H1 (cell line): ENCODE measurements around the gene NHLRC2. TPM values are rescaled to one million over a fixed set of nuclear protein-coding genes. Genes with fewer than 3 reads are reported as not detected.

Experiments used
- CTCF ChIA-PET: fragments of 300-600 bp; sonication (Branson Sonifier 250); formaldehyde crosslinking; loops from one replicate; lab custom pipeline; 2021; ENCODE audit not compliant: partially characterized antibody; lab: Charles Lee
- POLR2A ChIA-PET: fragments of 300-600 bp; sonication (Branson Sonifier 250); formaldehyde crosslinking; loops from one replicate; lab custom pipeline; 2021; ENCODE audit warnings: inconsistent platforms; ENCODE audit not compliant: partially characterized antibody; lab: Charles Lee
- DNase-seq, 2 experiments: peaks; one replicate each; pipeline versions ENCODE4 v3.0.0 to v3.0.0-alpha.2; 2010 to 2022; ENCODE audit warnings: low spot score in 2 of 2, low read depth in 1 of 2, mixed read lengths in 1 of 2
- FAIRE-seq: peaks from 2 replicates; lab custom pipeline; 2011; peaks lifted over from hg19 to GRCh38; lab: Jason Lieb, UNC
- H2AFZ ChIP-seq: 2 replicates; pipeline ENCODE4 v1.8.1; 2012; ENCODE audit warnings: low read length, inconsistent platforms
- H2AK5ac ChIP-seq: 2 replicates; pipeline ENCODE4 v1.6.1; 2013; ENCODE audit warnings: low read depth, low read length
- H2BK120ac ChIP-seq: replicated peaks from 2 replicates; pipeline ENCODE3; 2013; ENCODE audit warnings: low read depth, low read length, inconsistent platforms
- H2BK12ac ChIP-seq: 2 replicates; pipeline ENCODE4 v1.6.1; 2013; ENCODE audit warnings: low read depth, low read length
- H2BK15ac ChIP-seq: 2 replicates; pipeline ENCODE4 v1.6.1; 2013; ENCODE audit warnings: low read length
- H2BK20ac ChIP-seq: 2 replicates; pipeline ENCODE4 v1.6.1; 2013; ENCODE audit warnings: low read length
- H2BK5ac ChIP-seq: 2 replicates; pipeline ENCODE4 v1.6.1; 2013; ENCODE audit warnings: low read depth, low read length
- H3K14ac ChIP-seq: 2 replicates; pipeline ENCODE4 v1.6.1; 2013; ENCODE audit warnings: inconsistent platforms; ENCODE audit not compliant: insufficient read length
- H3K18ac ChIP-seq: 2 replicates; pipeline ENCODE4 v1.6.1; 2013; ENCODE audit warnings: low read length; ENCODE audit errors: extremely low read depth
- H3K23ac ChIP-seq: 2 replicates; pipeline ENCODE4 v1.6.1; 2013; ENCODE audit warnings: inconsistent platforms; ENCODE audit not compliant: insufficient read length
- H3K23me2 ChIP-seq: 2 replicates; pipeline ENCODE4 v1.6.1; 2013; ENCODE audit warnings: low read depth, low read length
- H3K27ac ChIP-seq: 2 replicates; pipeline ENCODE4 v1.6.1; 2011; ENCODE audit warnings: low read depth, low read length, inconsistent platforms
- H3K27me3 ChIP-seq, 4 experiments: replicated peaks in 1 of 4; 1 replicate in 1 of 4; 2 replicates in 3 of 4; pipeline versions ENCODE4 v1.6.1 to v1.8.1; 2011 to 2013; ENCODE audit warnings: low read length in 3 of 4, mild to moderate bottlenecking in 3 of 4, inconsistent platforms in 2 of 4, mixed read lengths in 2 of 4, moderate library complexity in 1 of 4; ENCODE audit not compliant: control insufficient read depth in 3 of 4, insufficient read depth in 3 of 4; ENCODE audit errors: extremely low read depth in 1 of 4
- H3K36me3 ChIP-seq, 4 experiments: 2 replicates each; pipeline versions ENCODE4 v1.6.1 to v1.8.1; 2011 to 2013; ENCODE audit warnings: mild to moderate bottlenecking in 4 of 4, low read length in 3 of 4, moderate library complexity in 2 of 4, control low read depth in 1 of 4, inconsistent platforms in 1 of 4; ENCODE audit not compliant: insufficient read depth in 4 of 4, control insufficient read depth in 2 of 4
- H3K4ac ChIP-seq: replicated peaks from 2 replicates; pipeline ENCODE3; 2013; ENCODE audit warnings: low read length, low read depth, mixed read lengths, inconsistent platforms; ENCODE audit not compliant: insufficient read length
- H3K4me1 ChIP-seq, 4 experiments: replicated peaks in 1 of 4; 1 replicate in 1 of 4; 2 replicates in 3 of 4; pipeline versions ENCODE4 v1.6.1 to v1.8.1; 2011 to 2013; ENCODE audit warnings: low read length in 3 of 4, inconsistent platforms in 2 of 4, mixed read lengths in 1 of 4; ENCODE audit not compliant: insufficient read depth in 4 of 4, control insufficient read depth in 3 of 4
- H3K4me2 ChIP-seq, 2 experiments: 2 replicates each; pipeline versions ENCODE4 v1.6.1 to v1.8.1; 2011 to 2013; ENCODE audit warnings: low read depth in 2 of 2, low read length in 2 of 2, control low read depth in 1 of 2, inconsistent platforms in 1 of 2, mild to moderate bottlenecking in 1 of 2; ENCODE audit not compliant: insufficient read depth in 1 of 2
- H3K4me3 ChIP-seq, 4 experiments: fragments of 200-600, 300-600 bp in 1 of 4; sonication (generic), shearing (Covaris generic), sonication (Bioruptor Twin) in 1 of 4; 2 replicates each; pipeline versions ENCODE4 v1.5.1 to v1.8.1; 2011 to 2016; ENCODE audit warnings: low read length in 4 of 4, low read depth in 3 of 4, control low read depth in 2 of 4, inconsistent platforms in 2 of 4, mild to moderate bottlenecking in 2 of 4, mixed read lengths in 1 of 4, moderate library complexity in 1 of 4; ENCODE audit not compliant: insufficient read depth in 2 of 4; ENCODE audit errors: extremely low read depth in 1 of 4
- H3K56ac ChIP-seq: replicated peaks from 2 replicates; pipeline ENCODE3; 2013; ENCODE audit warnings: low read depth, mild to moderate bottlenecking, mixed read lengths, low read length, inconsistent platforms; ENCODE audit not compliant: insufficient read length
- H3K79me1 ChIP-seq: 2 replicates; pipeline ENCODE4 v1.6.1; 2013; ENCODE audit warnings: low read depth, low read length, control low read depth
- H3K79me2 ChIP-seq, 2 experiments: 2 replicates each; pipeline versions ENCODE4 v1.6.1 to v1.8.1; 2012 to 2013; ENCODE audit warnings: low read length in 2 of 2, mild to moderate bottlenecking in 2 of 2, inconsistent platforms in 1 of 2; ENCODE audit not compliant: insufficient read depth in 2 of 2, control insufficient read depth in 1 of 2
- H3K9ac ChIP-seq, 4 experiments: replicated peaks in 1 of 4; 1 replicate in 1 of 4; 2 replicates in 3 of 4; pipeline versions ENCODE4 v1.6.1 to v1.8.1; 2011 to 2013; ENCODE audit warnings: low read depth in 3 of 4, low read length in 3 of 4, control low read depth in 2 of 4, mild to moderate bottlenecking in 2 of 4, moderate library complexity in 2 of 4, inconsistent platforms in 1 of 4; ENCODE audit errors: extremely low read depth in 1 of 4
- H3K9me3 ChIP-seq, 2 experiments: 2 replicates each; pipeline versions ENCODE4 v1.6.1 to v1.8.1; 2012 to 2013; ENCODE audit warnings: mild to moderate bottlenecking in 2 of 2, moderate library complexity in 2 of 2, control low read depth in 1 of 2, inconsistent platforms in 1 of 2, low read depth in 1 of 2, low read length in 1 of 2, mixed read lengths in 1 of 2; ENCODE audit not compliant: insufficient read depth in 2 of 2
- H4K20me1 ChIP-seq, 2 experiments: replicated peaks in 1 of 2; 2 replicates each; pipeline versions ENCODE3 to v1.8.1; 2011 to 2013; ENCODE audit warnings: inconsistent platforms in 2 of 2, low read length in 2 of 2, mild to moderate bottlenecking in 1 of 2; ENCODE audit not compliant: insufficient read depth in 2 of 2, control insufficient read depth in 1 of 2
- H4K5ac ChIP-seq: 2 replicates; pipeline ENCODE4 v1.6.1; 2013; ENCODE audit warnings: low read length, low read depth, mixed read lengths, inconsistent platforms; ENCODE audit not compliant: insufficient read length
- H4K8ac ChIP-seq: 2 replicates; pipeline ENCODE4 v1.8.0; 2013; ENCODE audit warnings: mild to moderate bottlenecking, moderate library complexity, low read length, inconsistent platforms; ENCODE audit not compliant: insufficient read depth; ENCODE audit errors: extremely low read depth
- H4K91ac ChIP-seq: replicated peaks from 2 replicates; pipeline ENCODE3; 2013; ENCODE audit warnings: low read length, mixed read lengths, inconsistent platforms; ENCODE audit not compliant: insufficient read length
- CBX8 ChIP-seq: fragments of 300-800, 300-1000 bp; sonication (generic); IDR thresholded peaks from 2 replicates; pipeline ENCODE4 v1.7.1; 2016; ENCODE audit warnings: low read depth, low read length, borderline replicate concordance
- CHD1 ChIP-seq: IDR thresholded peaks from 2 replicates; pipeline ENCODE4 v1.6.1; 2012; ENCODE audit warnings: low read depth, low read length, improper control_type of control experiment
- CTBP2 ChIP-seq: IDR thresholded peaks from 2 replicates; pipeline ENCODE4 v1.7.0; 2011; ENCODE audit warnings: borderline replicate concordance, mild to moderate bottlenecking, moderate library complexity, mixed read lengths, low read length; ENCODE audit not compliant: insufficient read depth, insufficient read length
- KDM4A ChIP-seq: IDR thresholded peaks from one replicate; pipeline ENCODE4 v1.7.1; 2012; ENCODE audit warnings: low read depth, mild to moderate bottlenecking, moderate library complexity, low read length, inconsistent platforms; ENCODE audit not compliant: severe bottlenecking
- MAFK ChIP-seq: IDR thresholded peaks from 2 replicates; pipeline ENCODE4 v1.6.1; 2012; ENCODE audit warnings: low read depth, mild to moderate bottlenecking, improper control_type of control experiment, low read length
- PHF8 ChIP-seq: fragments of 200-600 bp; sonication (generic); conservative IDR thresholded peaks from 2 replicates; pipeline ENCODE4 v1.7.1; 2012; ENCODE audit warnings: low read depth, mild to moderate bottlenecking, inconsistent platforms, low read length, moderate library complexity
- ZNF274 ChIP-seq: IDR thresholded peaks from 2 replicates; pipeline ENCODE4 v1.7.0; 2012; ENCODE audit warnings: low read length, borderline replicate concordance; ENCODE audit errors: extremely low read depth
- WGBS, 2 experiments: shearing (Covaris generic) in 1 of 2; methylation state at CpG; one replicate each; pipeline versions ENCODE4 v1.1.6 to v1.1.7; 2013 to 2015; ENCODE audit warnings: low lambda C conversion rate in 2 of 2, mixed read lengths in 2 of 2, inconsistent platforms in 1 of 2, low coverage in 1 of 2, missing lambda C conversion rate in 1 of 2; ENCODE audit not compliant: insufficient replicate concordance in 2 of 2, insufficient coverage in 1 of 2, insufficient read length in 1 of 2; ENCODE audit errors: extremely low coverage in 1 of 2, missing lambda C conversion rate in 1 of 2; 5-methylcytosine and 5-hydroxymethylcytosine counted together
- polyA plus RNA-seq, 7 experiments: library from polyadenylated mRNA; depleted of rRNA in 3 of 7; stranded (reverse) in 5 of 7; unstranded in 2 of 7; fragments of >200 nt in 5 of 7; fragments of 200-250 nt in 2 of 7; gene quantifications; 1 replicate in 5 of 7; 2 replicates in 1 of 7; 4 replicates in 1 of 7; pipeline versions ENCODE4 v1.2.1 to v1.2.3, GENCODE V29; 2011 to 2013; ENCODE audit warnings: missing spikeins in 2 of 7, mixed read lengths in 2 of 7
- total RNA-seq: library from RNA; stranded (reverse); fragmentation: NEBNext Ultra II Directional; extraction: Animal tissue kit (Norgen Biotek cat#: 25700); gene quantifications from 2 replicates; pipeline ENCODE4 v1.2.1, GENCODE V29; 2021

Gene NHLRC2
- total and polyA plus RNA-seq, 2 of the 8 experiments (the other 6 are each of a cell fraction or from before 2014, with no cell fraction given), result 4.9 to 25.6 TPM

DNA sequence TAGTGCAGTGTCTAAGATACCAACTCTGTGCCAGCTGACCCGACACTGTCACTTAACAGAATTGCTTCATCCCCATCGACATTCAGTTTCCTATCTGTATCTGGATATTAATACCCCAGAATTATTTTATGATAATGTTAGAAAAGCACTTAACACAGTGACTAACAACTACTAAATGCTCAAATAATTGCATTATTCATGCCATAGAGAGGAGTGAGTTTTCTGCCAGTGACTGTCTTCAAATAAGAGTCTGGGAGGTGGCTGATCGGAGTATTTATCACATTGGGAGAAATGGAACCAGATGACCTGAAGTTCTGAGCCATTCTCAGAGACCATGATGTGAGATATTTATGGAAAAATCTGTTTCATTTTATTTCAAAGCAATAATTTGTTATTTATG lies 65.7 kb downstream of the NHLRC2 start:
- no peak overlapping the region for H2BK20ac ChIP-seq

More for the DNA sequence above, 65.7 kb downstream of the NHLRC2 start:
- H3K27me3 ChIP-seq, result no peaks in the 10 kb centered on the region
- no peak overlapping the region for H3K56ac ChIP-seq
- no peaks in the 10 kb centered on the region for H3K79me2 ChIP-seq
- no peak overlapping the region for H3K4me3 ChIP-seq
- no peak overlapping the region for H2BK12ac ChIP-seq
- H4K20me1 ChIP-seq, result peaks cover 0 to 2% of the 10 kb centered on the region in 2 experiments
- H2BK15ac ChIP-seq, result no peak overlapping the region
- no peak overlapping the region for H4K91ac ChIP-seq
- H3K36me3 ChIP-seq, result no peaks in the 10 kb centered on the region
- H2BK5ac ChIP-seq, result no peak overlapping the region
- DNase-seq (no peak), FAIRE-seq (no peak)
- no peaks in the 10 kb centered on the region for H3K23me2 ChIP-seq
- H4K5ac ChIP-seq, result no peak overlapping the region
- H3K79me1 ChIP-seq, result no peaks in the 10 kb centered on the region
- no peak overlapping the region for H2AFZ ChIP-seq
- ChIA-PET POLR2A (interaction anchor here (0.9 kb wide), 1 partner anchor 9 kb away, joined by 3 read pairs; no protein-coding TSS in a partner anchor), CTCF (no interaction called here)
- no peak overlapping the region for H3K4me2 ChIP-seq
- no peak overlapping the region for H2BK120ac ChIP-seq
- 86% methylated on average over 3 of the region's 3 CpGs; no CpG with 5 or more reads in 1 of the 2 experiments for WGBS, 2 experiments
- no peak overlapping the region for H3K14ac ChIP-seq
- no peaks in the 10 kb centered on the region for H3K9me3 ChIP-seq
- no peak overlapping the region for H3K27ac ChIP-seq
- no peak overlapping the region for H2AK5ac ChIP-seq
- no peaks in the 10 kb centered on the region for H3K4me1 ChIP-seq
- no peak overlapping the region for H3K4ac ChIP-seq
- TF ChIP-seq MAFK (no peak), PHF8 (no peak), CTBP2 (no peak), ZNF274 (no peak), KDM4A (no peak), CHD1 (no peak), CBX8 (no peak)
- no peak overlapping the region for H3K9ac ChIP-seq
- H3K18ac ChIP-seq, result no peak overlapping the region
- H4K8ac ChIP-seq, result no peak overlapping the region
- no peak overlapping the region for H3K23ac ChIP-seq
